ENCODE results near the gene CD52.
"Not testable (repeated sequence)": the region's sequence is repeated elsewhere in the genome, so short reads cannot be mapped to it uniquely, and the experiment has no call there.

The CD52 gene

DNA sequence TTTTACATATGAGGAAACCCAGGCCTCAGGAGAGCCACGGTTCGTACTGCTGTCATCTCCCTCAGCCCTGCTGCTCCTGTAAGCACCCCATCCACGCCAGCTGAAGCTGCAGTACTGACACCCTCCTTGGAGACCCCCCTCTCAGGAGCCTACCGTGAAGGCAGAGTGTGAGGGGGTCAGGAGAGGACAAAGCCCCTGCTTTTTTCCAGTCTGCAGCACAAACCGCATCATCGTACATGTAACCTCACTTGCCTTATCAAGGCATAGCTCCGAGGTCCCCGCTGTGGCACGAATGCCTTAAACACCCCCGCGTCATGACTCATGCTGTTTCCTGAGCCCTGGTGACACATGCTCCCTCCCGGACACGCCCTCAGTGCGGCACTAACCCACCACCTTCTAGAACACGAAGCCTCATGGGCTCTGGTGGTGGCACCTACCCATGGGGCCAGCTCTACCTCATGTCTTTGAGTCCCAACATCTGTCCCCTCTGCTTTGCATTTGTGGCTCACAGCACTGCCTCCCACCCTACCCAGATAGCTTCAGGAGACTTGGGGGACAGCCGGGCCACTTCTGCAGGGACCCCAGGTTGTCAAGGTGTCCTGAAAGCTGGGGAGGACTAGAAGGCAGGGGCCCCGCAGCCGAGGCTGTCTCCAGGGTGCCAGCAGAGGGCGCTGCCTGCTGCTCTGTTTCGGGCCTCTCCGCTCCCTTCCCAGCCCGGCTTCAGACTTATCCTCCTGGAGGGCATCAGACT, 33.0 kb upstream of the CD52 start:
- peak; percentile 98 for DNase-seq (ENCODE audit: low spot score)

DNA sequence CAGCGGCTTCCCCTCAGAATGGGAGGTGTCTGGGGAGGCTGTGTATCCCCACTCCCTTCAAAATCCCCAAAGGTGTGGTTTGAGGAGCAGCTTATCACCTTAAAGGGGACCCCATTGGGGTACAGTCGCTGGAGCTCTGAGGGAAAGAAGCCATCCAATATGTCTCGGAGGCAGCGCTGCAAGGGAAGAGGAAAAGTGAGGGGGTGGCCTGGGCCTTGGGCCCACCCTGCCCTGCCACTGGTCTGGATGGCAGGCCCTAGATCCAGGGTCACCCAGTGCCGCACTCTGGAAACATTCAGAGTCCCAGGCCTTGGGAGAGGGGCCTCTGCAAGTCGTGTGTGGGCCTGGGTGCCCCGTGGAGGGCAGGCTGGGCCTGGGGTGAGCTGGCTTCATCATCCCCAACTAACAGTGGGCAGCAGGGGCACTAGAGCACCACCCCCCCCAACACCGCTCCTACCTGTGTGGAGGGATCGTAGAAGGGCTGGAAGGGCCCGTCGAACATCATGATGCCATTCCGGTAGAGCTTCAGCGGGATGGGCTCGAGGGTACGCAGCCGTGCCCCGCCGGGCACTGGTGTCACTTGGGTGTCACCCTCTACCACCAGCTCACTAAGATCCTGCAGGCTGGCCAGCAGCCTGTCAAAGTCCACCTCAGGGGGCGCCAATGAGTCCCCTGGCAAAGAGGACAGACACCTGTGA, 32.2 kb upstream of the CD52 start:
- no peak for DNase-seq (ENCODE audit: low spot score)

DNA sequence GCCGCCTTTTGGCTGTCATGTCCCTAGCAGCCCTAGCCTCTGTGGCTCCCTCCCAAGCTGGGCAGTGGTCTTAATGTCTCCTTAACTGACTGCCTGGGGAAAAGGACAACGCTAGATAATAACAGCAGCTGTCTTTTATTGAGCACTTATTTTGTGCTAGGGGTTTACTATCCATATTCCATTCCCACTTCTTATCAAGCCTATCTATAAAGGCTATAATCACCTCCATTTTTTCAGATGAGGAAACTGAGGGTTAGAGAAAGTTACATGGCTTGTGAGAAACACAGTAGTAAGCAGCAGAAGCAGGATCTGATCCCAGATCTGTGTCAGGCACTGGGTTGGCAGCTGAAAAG, 31.7 kb upstream of the CD52 start:
- DNase-seq (ENCODE audit: low spot score): no peak

DNA sequence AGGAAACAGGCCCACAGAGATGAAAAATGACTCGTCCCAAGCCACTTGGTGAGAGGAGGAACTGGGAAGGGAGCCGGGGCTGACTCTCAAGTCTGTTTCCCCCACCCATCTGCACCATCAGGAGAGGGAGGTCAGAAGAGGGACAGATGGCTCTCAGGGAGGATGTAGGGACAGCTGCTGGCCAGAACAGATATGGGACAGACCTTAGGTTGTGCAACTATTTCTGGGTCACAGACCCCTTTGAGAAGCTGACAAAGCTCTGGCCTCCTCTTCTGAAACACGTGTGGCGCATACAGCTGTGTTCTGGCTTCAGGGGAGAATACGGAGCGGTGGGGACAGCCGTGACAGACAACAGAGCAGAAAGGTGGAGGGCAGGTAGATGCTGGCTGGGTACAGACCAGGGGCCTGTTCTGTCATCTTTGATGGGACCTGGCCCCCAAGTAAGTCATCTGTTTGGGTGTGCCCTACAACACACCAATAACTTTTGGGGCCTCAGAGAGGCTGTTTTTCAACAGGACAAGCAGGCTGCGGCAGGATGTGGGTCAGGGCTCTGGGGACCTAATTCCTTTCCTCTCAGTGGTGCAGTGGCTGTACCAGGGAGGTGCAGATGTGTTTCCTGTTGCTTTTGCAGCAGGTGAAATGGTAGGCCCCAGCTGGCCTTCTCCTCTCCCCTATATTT, 30.6 kb upstream of the CD52 start:
- peak; percentile 75 for DNase-seq (ENCODE audit: low spot score)

DNA sequence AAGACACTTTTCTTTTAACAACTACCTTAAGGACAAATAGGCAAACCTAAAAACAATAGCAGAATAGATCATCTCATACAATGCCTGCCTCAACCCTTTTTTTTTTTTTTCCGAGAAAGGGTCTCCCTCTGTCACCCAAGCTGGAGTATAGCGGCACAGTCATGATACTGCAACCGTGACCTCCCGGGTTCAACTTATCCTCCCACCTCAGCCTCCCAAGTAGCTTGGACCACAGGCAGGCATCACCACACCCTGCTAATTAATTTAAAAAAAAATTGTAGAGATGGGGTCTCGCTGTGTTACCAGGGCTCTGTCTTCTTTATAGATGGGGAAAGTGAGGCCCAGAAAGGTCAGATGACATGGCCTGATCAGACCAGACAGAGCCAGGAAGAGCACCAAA, 29.9 kb upstream of the CD52 start:
- DNase-seq (ENCODE audit: low spot score): no peak

DNA sequence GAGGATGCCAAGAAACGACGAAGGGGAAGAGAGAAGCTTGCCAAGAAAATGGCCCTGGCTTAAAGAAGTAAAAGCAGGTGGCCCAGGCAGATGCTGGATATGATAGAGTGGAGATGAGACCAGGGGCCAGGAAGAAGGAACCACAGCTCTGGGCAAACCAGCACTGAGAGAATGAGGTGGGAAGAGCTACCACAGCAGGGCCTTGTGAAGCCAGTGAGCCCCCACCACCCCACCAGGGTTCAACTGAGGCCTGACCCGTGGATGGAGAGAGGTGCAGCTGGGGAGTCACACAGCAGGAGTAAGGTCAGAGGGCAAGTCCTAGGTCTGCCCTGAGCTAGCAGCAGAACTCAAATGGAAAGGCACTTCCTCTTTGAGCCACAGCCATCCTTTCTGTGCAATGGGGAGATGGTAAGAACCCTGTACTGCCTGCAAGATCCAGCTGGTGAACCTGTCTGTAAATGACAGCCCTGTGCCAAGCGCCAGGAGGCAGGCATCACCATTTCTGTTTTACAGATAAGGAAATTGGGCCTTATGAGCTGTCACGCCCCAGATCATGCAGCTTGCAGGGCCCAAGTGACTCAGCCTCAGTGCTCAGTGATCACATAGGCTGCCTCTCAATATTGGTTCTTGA, 29.3 kb upstream of the CD52 start:
- no peak for DNase-seq (ENCODE audit: low spot score)

DNA sequence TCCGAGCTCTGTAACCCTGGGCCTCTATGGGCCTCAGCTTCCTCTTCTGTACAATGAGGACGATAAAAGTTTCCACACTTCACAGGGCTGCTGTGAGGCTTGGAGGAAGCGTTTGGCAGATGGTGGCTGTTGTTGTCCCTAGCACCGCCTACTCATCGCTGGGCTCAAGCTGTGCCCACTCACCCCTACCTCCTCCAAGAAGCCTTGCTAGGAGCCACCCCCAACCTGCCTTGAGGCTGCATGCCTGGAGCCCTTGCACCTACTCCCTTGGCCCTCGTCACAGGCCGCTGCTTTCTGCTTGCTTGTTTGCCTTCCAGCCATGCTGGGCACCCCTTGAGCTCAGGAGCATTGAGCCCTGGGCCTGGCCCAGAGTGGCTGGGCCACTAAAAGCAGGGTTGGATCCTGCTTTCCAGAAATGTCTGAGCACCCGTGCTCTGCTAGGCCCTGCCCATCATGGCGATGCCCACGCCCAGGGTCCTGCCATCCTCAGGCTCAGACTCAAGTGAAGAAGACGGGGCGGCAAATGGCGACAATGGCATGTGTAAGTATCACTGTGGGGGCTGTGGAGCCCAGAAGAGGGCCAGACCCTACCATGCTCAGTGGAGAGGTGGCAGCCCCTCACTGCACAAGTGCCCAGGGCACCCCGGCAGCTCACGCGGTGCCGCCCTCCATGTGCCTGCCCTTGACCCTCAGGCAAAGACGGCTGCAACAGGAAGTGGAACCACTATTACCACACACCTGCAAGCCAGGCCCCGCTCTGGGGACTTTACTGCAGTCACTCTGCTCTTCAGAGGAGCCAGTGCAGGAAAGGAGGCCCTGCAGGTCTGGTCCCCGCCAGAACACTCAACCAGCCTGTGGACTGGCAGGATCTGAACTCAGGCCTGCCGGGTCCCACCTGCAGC, 28.3 kb upstream of the CD52 start:
- no peak for DNase-seq (ENCODE audit: low spot score)

DNA sequence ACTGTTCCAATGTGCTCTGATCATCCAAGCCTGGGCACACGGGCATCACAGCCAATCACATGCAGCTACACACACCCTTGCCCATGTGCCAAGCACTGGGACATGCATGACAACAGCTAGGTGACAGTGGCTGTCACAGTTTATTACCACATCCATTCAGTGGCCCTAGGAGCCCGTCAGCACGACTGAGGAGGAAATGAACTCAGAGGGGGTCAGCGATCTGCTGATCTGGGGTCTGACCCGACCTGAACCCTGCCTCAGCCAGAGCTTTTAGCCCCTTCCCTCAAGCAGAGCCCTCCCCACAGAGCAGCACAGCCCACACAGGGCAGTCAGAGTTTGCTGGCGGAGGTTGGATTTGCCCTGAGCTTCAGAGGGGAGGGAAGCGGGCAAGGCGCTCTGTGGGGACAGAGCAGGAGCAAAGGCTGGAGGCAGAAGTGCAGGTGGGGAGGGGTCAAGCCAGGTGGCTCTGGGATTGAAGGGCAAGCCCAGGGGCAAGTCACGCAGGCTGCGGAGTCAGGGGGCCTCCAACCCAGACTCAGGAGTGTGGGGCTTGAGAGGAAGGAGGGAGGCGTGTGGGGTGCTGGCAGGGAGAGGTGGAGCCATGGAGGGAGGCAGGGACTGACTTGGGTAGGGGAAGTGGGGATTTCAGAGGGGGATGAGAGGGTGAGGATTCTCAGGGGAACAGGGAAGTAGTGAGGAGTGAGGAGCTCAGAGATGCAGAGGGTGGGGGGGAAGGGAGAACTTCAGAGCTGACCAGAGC, 27.5 kb upstream of the CD52 start:
- no peak for DNase-seq (ENCODE audit: low spot score)

DNA sequence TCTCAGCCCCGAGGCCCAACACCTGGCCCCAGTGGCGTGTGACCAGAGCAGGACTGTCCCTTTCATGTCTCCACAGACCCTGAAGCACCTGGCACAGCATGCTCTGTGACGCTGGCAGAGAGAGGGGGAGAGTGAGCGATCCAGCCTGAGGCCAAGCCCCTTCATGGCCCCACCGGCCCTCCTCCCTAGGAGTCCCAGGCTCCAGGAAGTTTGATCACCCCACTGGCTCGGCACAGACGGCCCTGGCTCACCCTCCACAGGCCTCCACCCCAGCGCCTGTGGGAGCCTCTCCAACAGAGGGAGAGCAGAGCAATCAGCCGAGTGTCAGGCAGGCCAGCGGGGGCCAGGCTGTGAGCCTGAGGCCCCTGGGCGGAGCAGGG, 26.9 kb upstream of the CD52 start:
- no peak for DNase-seq (ENCODE audit: low spot score)

DNA sequence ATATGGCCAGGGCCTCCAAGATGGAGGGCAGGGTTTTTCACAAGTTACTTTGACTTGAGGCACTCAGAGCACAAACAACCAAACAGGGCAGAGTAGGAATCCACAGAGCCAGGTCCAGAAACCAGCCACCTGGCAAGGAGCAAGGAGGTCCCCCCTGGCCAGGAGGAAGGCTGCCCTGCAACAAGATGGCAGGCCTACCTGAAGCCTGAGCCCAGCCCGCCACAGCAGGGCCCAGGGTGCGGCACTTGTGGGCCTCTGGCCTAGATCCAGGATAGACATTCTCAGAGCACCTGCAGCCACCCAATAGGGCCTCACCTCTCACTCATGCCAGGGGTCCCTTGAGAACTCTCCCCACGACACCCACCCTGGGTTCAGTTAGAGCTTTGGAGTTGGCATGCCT, 26.3 kb upstream of the CD52 start:
- DNase-seq (ENCODE audit: low spot score): no peak

DNA sequence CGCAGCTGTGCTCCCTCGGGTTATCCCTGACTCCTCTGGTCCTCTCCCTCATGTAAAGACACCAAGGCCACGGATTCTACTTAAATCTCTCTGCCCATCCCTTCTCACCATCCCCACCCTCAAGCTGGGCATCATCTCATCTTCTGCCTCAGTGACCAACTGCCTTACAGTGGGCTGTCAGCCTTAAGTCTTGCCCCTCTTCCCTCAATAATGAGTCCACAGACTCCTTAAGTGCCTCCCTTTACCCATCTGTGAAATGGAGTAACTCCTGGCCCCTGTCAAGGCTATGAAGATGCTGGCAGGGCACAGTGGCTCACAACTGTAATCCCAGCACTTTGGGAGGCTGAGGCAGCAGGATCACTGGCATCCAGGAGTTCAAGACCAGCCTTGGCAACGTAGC, 25.8 kb upstream of the CD52 start:
- no peak for DNase-seq (ENCODE audit: low spot score)

DNA sequence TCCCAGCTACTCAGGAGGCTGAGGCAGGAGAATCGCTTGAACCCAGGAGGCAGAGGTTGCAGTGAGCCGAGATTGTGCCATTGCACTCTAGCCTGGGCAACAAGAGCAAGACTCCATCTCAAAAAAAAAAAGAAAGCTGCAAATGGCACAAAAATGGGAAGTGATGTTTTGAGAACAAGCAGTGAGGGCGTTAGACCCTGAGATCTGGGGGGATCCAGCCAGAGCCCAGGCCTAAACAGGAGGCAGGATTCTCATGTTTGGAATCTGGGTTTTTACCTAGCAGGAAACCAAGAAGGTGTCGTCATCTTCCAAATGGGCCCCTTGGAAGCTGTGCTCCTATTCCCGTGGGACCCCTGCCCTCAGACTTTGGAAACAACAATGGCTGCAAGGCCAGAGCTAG, 25.0 kb upstream of the CD52 start:
- not testable (repeated sequence) for DNase-seq (ENCODE audit: low spot score)

DNA sequence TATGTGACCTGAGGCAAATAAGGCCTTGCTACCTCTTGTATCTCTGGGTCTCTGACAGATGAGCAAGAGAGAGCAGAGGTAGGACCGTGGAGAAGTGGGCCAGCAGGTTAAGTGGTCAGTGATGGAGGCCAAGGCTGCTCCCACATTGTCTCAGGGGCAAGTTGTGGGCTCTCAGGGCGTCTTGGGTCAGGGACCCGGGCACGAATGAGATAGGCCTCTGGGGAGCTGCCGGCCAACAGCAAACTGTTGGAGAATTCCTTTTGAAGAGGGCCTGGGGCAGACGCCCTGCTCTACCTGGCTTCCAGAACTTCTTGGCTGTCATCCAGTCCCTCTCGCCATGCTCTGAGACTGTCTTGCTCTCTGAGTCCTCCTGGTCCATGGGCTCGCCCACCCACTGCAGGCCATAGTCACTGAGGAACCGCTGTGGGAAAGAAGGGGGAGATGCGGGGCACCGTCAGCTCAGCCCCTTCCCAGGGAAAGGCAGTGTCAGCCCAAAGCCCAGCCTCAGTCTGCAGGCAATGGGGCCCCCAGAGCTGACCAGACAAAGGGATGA, 23.8 kb upstream of the CD52 start:
- DNase-seq (ENCODE audit: low spot score): no peak

DNA sequence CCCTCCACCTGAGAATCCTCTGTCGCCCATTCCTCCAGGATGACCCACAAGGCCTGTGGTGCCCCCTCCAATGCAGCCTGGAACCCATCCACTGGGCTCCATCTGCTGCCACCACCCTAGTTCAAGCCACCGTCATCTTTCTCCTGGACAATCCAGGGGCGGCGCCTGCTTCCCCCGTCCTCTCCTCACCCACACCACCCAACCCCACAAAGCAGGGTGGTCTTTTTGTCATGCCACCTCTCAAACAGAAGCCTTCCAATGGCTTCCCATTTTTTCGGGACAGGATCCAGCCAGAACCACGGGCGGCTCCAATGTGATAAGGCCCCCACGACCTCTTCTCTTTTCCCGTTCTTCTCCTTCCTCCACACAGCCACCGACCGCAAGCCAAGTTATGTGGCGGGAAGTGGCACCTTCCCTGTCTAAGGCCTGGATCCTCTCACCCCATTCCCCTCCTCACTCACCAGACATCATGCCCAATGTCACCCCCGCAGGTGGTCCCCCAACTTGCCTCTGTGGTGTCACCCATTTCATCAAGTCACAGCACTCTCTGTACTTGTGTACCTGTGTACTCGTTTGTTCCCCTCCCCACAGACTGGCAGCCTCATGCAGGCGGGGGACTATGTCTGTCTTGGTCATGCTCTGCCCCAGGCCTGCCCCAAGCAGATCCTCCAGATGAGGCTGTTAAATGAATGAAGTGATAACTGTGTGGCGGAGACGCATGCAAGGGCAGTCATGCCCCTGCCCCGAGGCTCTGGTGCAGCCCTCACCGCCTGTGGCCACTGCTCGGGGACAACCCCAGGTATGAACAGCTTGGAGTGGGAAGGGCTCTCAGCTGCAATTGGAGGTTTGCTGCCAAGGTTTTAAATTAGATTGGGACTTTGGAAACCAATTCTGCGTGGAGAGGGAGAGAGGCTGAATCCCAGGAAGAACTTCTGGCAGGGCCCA, 22.3 kb upstream of the CD52 start:
- no peak for DNase-seq (ENCODE audit: low spot score)

DNA sequence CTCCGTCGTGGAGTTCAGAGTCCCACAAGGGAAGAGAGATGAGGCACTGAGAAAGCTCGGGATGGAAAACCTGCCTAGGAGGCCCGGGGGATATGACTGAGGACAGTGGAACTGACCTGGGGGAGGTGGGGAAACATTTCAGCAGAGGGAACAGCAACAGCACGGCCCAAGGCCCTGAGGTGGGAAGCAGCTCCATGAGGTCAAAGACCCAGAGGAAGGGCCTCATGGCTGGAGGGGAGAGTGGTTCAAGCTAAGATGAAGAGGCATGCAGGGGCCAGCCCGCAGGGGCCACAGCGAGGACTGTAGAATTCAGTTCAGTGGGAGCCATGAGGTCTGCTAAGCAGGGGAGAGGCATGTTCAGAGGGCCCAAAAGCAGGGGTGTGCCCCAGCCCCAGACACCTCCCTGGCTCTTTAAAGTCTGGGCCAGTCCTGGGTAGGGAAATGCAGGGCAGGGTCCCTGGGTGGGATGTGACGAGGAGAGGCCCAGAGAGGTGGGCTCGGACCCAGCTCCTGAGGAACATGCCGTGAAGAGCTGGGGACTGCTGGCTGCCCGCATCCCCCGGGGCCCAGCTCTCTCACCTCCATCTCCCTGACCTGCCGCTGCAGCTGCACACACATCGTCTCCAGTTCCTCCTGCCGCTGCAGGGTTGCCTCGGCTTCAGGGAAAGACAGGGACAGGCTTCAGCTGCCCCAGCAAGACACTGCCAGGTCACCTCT, 21.3 kb upstream of the CD52 start:
- DNase-seq (ENCODE audit: low spot score): no peak

DNA sequence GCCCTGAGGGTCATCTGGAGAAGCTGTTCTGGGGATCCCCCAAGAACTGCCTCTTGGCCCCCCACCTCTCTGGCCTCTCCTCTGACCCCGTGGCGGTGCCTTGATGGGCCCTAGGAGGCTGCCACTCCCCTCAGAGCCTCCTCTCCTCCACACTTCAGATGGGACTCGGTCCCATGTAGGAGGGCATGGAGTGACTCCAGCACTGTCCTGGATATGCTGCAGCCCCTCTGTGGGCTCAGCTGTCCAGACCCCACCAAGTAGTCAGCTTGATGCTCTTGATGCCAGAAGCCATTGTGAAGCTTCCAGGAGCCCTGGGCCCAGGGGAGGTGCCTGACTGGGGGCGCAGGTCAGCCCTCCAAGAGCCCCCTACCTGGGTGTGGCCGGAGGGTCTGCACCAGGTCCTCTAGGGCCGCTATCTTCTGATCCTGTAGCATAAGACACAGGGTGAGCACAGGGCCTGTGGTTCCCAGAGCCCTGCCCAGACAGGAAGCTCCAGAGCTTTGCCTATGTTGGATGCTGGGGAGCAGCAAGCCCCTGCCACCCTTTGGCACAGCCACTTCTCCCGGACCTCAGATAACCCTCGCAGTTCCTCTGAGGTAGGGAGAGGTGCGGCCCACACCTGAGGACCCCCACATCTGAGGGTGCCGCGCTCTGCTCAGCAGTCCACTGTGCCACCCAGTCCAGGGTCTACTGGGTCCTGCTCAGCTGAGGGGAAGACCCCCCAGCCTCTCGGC, 20.5 kb upstream of the CD52 start:
- DNase-seq (ENCODE audit: low spot score): no peak

DNA sequence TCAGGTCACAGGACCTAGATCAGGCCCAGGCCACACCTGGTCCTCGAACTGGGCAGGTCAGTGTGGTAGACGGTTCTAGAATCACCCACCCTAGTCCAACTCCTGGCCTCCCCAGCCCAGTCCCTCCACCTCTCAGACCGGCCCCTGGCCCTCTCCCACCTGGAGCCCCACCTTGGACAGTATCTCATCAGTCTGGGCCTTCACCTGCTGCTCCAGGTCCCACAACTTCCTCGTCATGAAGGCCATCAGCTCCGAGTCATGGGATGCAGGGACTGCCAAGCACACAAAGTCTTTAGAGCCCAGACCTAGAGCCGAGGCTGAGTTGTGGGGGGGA, 20.0 kb upstream of the CD52 start:
- DNase-seq (ENCODE audit: low spot score): no peak

DNA sequence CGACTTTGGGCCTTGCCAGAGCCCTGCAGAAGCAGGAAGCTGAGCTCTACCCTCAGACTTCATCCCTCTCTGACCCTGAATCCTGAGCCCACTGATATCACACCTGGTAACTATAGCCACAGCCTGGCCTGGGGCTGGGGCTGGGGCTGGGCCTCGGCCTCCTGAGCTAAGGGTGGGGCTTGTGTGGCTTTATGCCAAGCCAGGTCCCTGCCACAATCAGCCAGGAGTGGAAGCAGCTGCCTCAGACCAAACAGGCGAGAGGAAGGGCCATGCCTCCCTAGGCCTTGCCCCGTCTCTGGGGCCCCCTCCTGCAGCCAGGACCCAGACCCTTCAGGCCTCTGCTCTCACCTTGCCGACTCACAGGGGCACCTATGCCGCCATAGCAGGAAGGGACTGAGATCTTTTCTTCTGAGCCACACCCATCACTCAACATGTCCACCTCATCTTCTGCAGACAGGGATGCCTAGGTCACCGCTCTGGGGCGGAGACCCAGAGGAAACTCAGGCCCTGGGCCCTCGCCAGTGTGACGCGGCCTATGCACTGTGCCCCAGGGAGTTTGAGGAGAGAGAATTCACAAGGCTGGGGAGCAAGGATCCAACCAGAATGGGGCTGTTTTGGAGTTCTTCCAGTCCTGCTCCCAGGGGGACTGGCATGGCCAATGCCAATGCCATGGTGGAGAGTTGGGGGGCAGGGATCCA, 17.0 kb upstream of the CD52 start:
- no peak for DNase-seq (ENCODE audit: low spot score)

All from hepatic stellate cell (primary cell).